KMS-11 (cell line): ENCODE data around the gene SUPT6H.

Experiments used
- H2AFZ ChIP-seq: fragments of 200-600 bp; sonication (generic); 2 replicates; pipeline ENCODE4 v1.6.1; 2016; ENCODE audit warnings: antibody characterized with exemption, mixed run types, low read depth
- H3K27ac ChIP-seq: fragments of 200-600 bp; sonication (generic); 2 replicates; pipeline ENCODE4 v1.6.1; 2016; ENCODE audit warnings: mild to moderate bottlenecking, mixed run types
- H3K27me3 ChIP-seq: fragments of 200-600 bp; sonication (generic); 2 replicates; pipeline ENCODE4 v1.6.1; 2017; ENCODE audit warnings: mild to moderate bottlenecking, low read depth, mixed run types, moderate library complexity; ENCODE audit not compliant: insufficient read depth
- H3K36me3 ChIP-seq: fragments of 200-600 bp; sonication (generic); 2 replicates; pipeline ENCODE4 v1.6.1; 2017; ENCODE audit warnings: mild to moderate bottlenecking, mixed run types; ENCODE audit not compliant: insufficient read depth
- H3K4me1 ChIP-seq: fragments of 200-600 bp; sonication (generic); 2 replicates; pipeline ENCODE4 v1.6.1; 2016; ENCODE audit warnings: mild to moderate bottlenecking, low read depth, mixed run types; ENCODE audit not compliant: poor library complexity, severe bottlenecking
- H3K4me2 ChIP-seq: fragments of 200-600 bp; sonication (generic); 2 replicates; pipeline ENCODE4 v1.7.0; 2016; ENCODE audit warnings: mild to moderate bottlenecking, mixed run types
- H3K4me3 ChIP-seq: fragments of 200-600 bp; sonication (generic); IDR thresholded peaks from 2 replicates; pipeline ENCODE4 v1.6.1; 2017; ENCODE audit warnings: low read depth, low read length, mixed read lengths; ENCODE audit not compliant: insufficient read depth
- H3K79me2 ChIP-seq: fragments of 200-600 bp; sonication (generic); 2 replicates; pipeline ENCODE4 v1.6.1; 2016; ENCODE audit warnings: low read depth, mixed run types; ENCODE audit not compliant: insufficient read depth
- H3K9ac ChIP-seq: fragments of 200-600 bp; sonication (generic); 2 replicates; pipeline ENCODE4 v1.6.1; 2016; ENCODE audit warnings: mild to moderate bottlenecking, mixed run types
- H4K20me1 ChIP-seq: fragments of 200-600 bp; sonication (generic); 2 replicates; pipeline ENCODE4 v1.6.1; 2016; ENCODE audit warnings: mild to moderate bottlenecking, mixed run types; ENCODE audit not compliant: insufficient read depth
- CTCF ChIP-seq: fragments of 200-600 bp; sonication (generic); conservative IDR thresholded peaks from 2 replicates; pipeline ENCODE4 v1.6.1; 2017; ENCODE audit warnings: low read depth, mild to moderate bottlenecking, antibody characterized with exemption, low read length, moderate library complexity, mixed read lengths

The SUPT6H gene

GRCh38 chr17:28747801-28748750 lies 86.1 kb downstream of the SUPT6H start:
- Histone ChIP-seq H3K9ac (no peak overlapping the region), H4K20me1 (0 out of 2 replicates have a peak, but pooled peaks cover 9% of the 10 kb centered on the region), H3K79me2 (peaks cover 24% of the 10 kb centered on the region)

GRCh38 chr17:28748852-28749515 lies 87.0 kb downstream of the SUPT6H start:
- no peak overlapping the region for H2AFZ ChIP-seq
- no peak for TF ChIP-seq CTCF
- H3K4me1 ChIP-seq: peaks cover 38% of the 10 kb centered on the region
- no peak overlapping the region for H3K4me3 ChIP-seq
- H3K79me2 ChIP-seq: peaks cover 24% of the 10 kb centered on the region
- no peak overlapping the region for H3K4me2 ChIP-seq
- H3K27me3 ChIP-seq: no peaks in the 10 kb centered on the region
- no peak overlapping the region for H3K27ac ChIP-seq
- H3K9ac ChIP-seq: no peak overlapping the region
- 0 out of 2 replicates have a peak, but pooled peaks cover 9% of the 10 kb centered on the region for H4K20me1 ChIP-seq
- no peaks in the 10 kb centered on the region; the same call in 1 of the 2 replicates for H3K36me3 ChIP-seq

More at GRCh38 chr17:28747801-28748750, 86.1 kb downstream of the SUPT6H start:
- Histone ChIP-seq H3K27me3 (no peaks in the 10 kb centered on the region), H3K27ac (no peak overlapping the region), H2AFZ (no peak overlapping the region), H3K4me1 (peaks cover 41% of the 10 kb centered on the region), H3K4me3 (no peak overlapping the region), H3K4me2 (no peak overlapping the region), H3K36me3 (no peaks in the 10 kb centered on the region; the same call in 1 of the 2 replicates)
- TF ChIP-seq CTCF: no peak

GRCh38 chr17:28749516-28750177 lies 87.6 kb downstream of the SUPT6H start:
- Histone ChIP-seq H3K36me3 (no peaks in the 10 kb centered on the region; the same call in 1 of the 2 replicates), H3K27ac (peak overlapping the region; percentile 22; the same call in 1 of the 2 replicates)

More at GRCh38 chr17:28749516-28750177, 87.6 kb downstream of the SUPT6H start:
- H2AFZ ChIP-seq: no peak overlapping the region
- H3K4me1 ChIP-seq: peaks cover 38% of the 10 kb centered on the region
- no peak overlapping the region for H3K9ac ChIP-seq
- no peak overlapping the region for H3K4me3 ChIP-seq
- peaks cover 19% of the 10 kb centered on the region for H3K79me2 ChIP-seq
- H3K27me3 ChIP-seq: no peaks in the 10 kb centered on the region
- no peak overlapping the region for H3K4me2 ChIP-seq
- TF ChIP-seq CTCF: no peak
- H4K20me1 ChIP-seq: 0 out of 2 replicates have a peak, but pooled peaks cover 9% of the 10 kb centered on the region
